Activated T-cell treated with anti-CD3 and anti-CD28 coated beads, Interleukin-2, amount 50 U/mL, for 24 hours (primary cell): ENCODE data around the gene KRTAP5-8.
"Not testable (repeated sequence)": the region's sequence is repeated elsewhere in the genome, so short reads cannot be mapped to it uniquely, and the experiment has no call there.

ENCODE experiments used
- DNase-seq: peaks from one replicate; pipeline ENCODE4 v3.0.0-alpha.2; 2020
- H3K27ac Mint-ChIP-seq: 2 replicates; pipeline ENCODE4 v1.8.0; 2020; ENCODE audit warnings: mild to moderate bottlenecking, mixed read lengths
- H3K27me3 Mint-ChIP-seq: 2 replicates; pipeline ENCODE4 v1.8.0; 2020; ENCODE audit warnings: mixed read lengths
- H3K36me3 Mint-ChIP-seq: 2 replicates; pipeline ENCODE4 v1.8.0; 2020; ENCODE audit warnings: low read depth, mixed read lengths
- H3K4me1 Mint-ChIP-seq: 2 replicates; pipeline ENCODE4 v1.8.0; 2020; ENCODE audit warnings: low read depth, mixed read lengths
- H3K4me3 Mint-ChIP-seq: 2 replicates; pipeline ENCODE4 v1.8.0; 2020; ENCODE audit warnings: mild to moderate bottlenecking, moderate library complexity, mixed read lengths
- H3K9me3 Mint-ChIP-seq: 2 replicates; pipeline ENCODE4 v1.8.0; 2020; ENCODE audit warnings: mixed read lengths

KRTAP5-8 gene, protein sequence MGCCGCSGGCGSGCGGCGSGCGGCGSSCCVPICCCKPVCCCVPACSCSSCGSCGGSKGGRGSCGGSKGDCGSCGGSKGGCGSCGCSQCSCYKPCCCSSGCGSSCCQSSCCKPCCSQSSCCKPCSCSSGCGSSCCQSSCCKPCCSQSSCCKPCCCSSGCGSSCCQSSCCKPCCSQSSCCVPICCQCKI

DNA sequence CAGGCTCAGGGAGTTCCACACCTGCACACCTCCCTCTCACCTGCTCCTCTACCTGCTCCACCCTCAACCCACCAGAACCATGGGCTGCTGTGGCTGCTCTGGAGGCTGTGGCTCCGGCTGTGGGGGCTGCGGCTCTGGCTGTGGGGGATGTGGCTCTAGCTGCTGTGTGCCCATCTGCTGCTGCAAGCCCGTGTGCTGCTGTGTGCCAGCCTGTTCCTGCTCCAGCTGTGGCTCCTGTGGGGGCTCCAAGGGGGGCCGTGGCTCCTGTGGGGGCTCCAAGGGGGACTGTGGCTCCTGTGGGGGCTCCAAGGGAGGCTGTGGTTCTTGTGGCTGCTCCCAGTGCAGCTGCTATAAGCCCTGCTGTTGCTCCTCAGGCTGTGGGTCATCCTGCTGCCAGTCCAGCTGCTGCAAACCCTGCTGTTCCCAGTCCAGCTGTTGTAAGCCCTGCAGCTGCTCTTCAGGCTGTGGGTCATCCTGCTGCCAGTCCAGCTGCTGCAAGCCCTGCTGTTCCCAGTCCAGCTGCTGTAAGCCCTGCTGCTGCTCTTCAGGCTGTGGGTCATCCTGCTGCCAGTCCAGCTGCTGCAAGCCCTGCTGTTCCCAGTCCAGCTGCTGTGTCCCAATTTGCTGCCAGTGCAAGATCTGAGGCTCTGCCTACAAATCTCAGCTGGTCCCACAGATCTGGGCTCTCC is at the start of gene KRTAP5-8:
Gene KRTAP5-8, plus strand, starts transcription at position 49 of the 689 bp plus-strand sequence. Its CDS starts 31 bp downstream, at position 80.
- H3K27me3 Mint-ChIP-seq: peaks cover 14% of the 10 kb centered on the region
- H3K27ac Mint-ChIP-seq, H3K36me3 Mint-ChIP-seq, H3K4me1 Mint-ChIP-seq, H3K4me3 Mint-ChIP-seq, DNase-seq: not testable (repeated sequence)
- peaks cover 10% of the 10 kb centered on the region for H3K9me3 Mint-ChIP-seq

DNA sequence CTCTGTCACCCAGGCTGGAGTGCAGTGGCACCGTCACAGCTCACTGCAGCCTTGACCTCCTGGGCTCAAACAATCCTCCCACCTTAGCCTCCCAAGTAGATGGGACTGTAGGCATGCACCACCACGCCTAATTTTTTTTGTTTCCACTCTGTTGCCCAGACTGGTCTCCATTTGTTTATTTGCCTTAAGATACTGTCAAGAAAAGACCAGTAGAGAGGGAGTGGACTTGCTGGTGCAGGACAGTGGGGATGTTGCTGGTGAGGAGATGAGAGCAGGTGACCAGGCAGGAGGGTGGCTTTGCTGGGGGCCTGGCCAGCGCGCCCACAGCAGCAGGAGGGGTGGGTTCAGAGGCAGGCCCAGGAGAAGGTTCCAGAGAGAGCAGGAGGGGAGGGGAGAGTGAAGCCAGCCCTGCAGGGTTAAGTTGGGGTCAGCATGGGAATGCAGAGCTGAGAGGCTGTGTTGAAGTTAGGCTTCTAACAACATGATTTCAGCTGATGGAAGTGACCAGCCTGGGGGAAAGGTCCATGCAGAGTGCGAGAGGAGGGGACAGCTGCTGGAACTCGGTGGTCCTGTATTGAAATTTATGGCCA is 49.0 kb upstream of the KRTAP5-8 start:
- Mint-ChIP-seq H3K4me1 (peaks cover 23% of the 10 kb centered on the region), H3K4me3 (peak overlapping the region; percentile 4), H3K27me3 (no peaks in the 10 kb centered on the region), H3K27ac (peak overlapping the region; percentile 87), H3K36me3 (peaks cover 90% of the 10 kb centered on the region), H3K9me3 (no peaks in the 10 kb centered on the region)
- DNase-seq: peak; percentile 7

DNA sequence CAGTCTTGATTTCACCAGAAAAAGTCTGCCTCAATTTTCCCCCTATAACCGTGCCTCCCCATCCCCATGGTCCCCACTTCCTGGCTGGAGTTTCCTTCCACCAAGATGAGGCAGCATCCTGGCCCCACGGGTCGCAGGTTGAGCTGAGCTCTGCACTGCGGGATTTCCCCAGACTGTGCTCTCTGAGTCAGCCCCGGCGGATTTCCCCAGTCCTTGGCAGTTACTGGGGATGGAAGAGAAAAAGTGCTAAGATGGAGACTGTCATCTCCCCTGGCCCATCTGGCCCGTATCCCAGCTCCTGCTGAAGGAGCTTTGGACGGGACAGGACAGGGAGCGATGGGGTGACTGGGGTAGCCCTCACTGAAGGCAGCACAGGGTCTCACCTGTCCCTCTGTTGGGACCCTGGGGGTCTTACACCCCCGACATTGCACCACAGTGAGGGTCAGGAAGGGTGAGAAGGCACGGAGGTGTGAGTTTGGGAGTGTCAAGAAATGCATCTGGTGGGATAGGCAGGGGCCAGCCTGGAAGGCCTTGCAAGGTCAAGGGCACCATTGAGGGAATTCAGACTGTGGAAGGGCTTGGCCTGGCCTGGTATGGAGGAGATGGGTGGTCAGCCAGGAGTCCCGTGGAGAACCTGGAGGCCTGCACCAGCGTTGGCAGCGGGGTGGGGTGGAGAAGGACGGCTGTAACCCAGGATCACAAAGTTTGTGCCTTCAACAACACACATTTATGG is 48.3 kb upstream of the KRTAP5-8 start:
- Mint-ChIP-seq H3K9me3 (no peaks in the 10 kb centered on the region), H3K4me1 (peaks cover 23% of the 10 kb centered on the region), H3K4me3 (peak overlapping the region; percentile 14), H3K27ac (peak overlapping the region; percentile 87), H3K36me3 (peaks cover 89% of the 10 kb centered on the region), H3K27me3 (no peaks in the 10 kb centered on the region)
- peak; percentile 67 for DNase-seq

DNA sequence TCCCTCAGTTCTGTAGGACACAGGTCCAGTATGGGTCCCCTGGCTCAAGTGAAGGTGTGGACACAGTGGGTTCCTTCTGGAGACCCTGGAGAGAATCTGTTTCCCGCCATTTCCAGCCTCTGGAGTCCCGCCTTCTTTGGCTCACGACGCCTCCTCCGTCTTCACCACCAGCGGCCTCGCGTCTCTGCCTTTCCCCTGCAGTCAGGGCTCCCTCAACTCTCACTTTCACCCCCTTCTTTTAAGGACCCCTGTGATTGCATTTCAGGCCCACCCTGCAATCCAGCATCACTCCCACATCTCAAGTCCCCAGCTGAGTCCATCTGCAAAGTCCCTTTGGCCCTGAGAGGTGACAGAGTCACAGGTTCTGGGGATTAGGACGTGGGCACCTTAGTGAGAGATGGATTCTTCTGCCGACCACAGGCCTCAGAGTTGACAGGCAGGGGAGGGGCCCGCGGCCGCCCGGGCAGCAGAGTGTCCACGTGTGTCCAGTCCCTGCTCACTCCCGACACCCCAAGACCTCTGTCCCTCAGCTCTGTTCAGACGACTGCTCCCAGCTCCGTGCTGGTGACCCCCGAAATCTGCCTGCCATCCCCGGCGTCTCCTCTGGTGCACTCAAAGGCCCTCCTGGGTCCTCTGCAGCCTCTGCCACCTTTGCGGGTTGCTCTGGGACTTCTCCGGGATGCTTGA is 47.6 kb upstream of the KRTAP5-8 start:
- Mint-ChIP-seq H3K9me3 (no peaks in the 10 kb centered on the region), H3K27ac (peak overlapping the region; percentile 87), H3K36me3 (peaks cover 89% of the 10 kb centered on the region)

DNA sequence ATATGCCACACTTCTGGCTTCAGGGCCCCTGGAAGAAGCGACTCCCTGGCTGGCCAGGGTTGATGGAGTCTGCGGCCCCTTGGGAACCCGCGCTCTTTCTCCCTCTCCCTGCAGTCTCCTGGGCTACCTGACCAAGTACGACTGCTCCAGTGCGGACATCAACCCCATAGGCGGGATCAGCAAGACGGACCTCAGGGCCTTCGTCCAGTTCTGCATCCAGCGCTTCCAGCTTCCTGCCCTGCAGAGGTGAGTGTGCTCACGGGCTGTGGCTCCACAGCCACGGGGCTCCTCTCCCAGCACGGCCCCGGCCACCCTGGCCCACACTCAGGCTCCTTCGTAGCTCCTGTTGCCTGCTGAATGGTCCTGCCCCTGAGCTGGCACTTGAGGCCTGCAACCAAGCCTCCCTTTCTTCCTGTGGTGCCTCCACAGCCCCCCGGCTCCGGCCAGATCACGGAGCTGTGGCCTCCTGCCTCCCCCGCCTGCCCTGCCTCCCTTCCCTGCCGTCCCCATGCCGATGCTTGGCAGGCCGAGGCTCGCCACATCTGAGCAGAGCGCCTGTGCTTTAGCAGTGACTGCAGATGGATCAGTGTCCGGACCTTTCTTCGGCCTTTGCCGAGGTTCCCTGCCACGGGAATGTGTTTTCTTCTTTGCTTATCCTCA is 47.0 kb upstream of the KRTAP5-8 start:
- DNase-seq: peak; percentile 20
- Mint-ChIP-seq H3K9me3 (no peaks in the 10 kb centered on the region), H3K27me3 (no peaks in the 10 kb centered on the region), H3K27ac (peak overlapping the region; percentile 65), H3K36me3 (peaks cover 89% of the 10 kb centered on the region), H3K4me3 (no peak overlapping the region), H3K4me1 (peaks cover 23% of the 10 kb centered on the region)

More for the DNA sequence above, 47.6 kb upstream of the KRTAP5-8 start:
- peak; percentile 18 for DNase-seq
- Mint-ChIP-seq H3K4me3 (no peak overlapping the region), H3K27me3 (no peaks in the 10 kb centered on the region), H3K4me1 (peaks cover 23% of the 10 kb centered on the region)

DNA sequence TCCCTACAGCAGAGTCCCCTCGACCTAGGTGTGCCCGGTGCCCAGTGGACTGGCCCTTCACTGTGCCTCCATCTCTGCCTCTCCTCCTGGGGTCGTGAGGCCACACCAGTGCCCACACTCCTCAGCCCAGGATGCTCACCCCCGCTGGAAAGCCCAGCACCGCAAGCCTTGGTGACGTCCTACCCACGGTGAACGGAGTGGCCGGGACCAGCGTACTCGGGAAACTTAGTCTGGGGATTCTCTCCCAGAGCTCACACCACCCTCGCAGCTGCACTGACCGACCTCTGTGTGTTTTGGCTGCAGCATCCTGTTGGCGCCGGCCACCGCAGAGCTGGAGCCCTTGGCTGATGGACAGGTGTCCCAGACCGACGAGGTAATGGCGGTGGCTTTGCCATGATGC is 46.3 kb upstream of the KRTAP5-8 start:
- Mint-ChIP-seq H3K4me3 (no peak overlapping the region), H3K9me3 (no peaks in the 10 kb centered on the region), H3K4me1 (peaks cover 23% of the 10 kb centered on the region), H3K27me3 (no peaks in the 10 kb centered on the region), H3K27ac (no peak overlapping the region), H3K36me3 (peaks cover 89% of the 10 kb centered on the region)
- DNase-seq: peak; percentile 21

DNA sequence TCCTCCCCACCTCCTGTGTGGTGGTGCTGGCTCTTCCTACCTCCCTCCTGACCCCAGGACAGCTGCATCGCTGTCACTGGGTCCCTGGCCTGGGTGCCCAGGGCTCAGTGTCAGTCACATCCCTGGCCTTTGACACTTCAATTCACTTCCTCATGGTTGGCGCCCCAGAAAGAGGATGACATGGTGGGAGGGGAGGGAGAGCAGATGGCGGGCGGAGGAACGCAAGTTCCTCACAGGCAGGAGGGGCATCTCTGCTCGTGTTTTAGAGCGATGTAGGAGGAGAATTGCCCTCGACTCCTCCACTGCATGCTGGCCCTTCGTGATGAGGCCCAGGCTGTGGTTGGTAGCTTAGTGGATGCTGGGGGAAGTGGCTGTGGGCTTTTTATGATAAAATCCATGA is 45.9 kb upstream of the KRTAP5-8 start:
- Mint-ChIP-seq H3K4me3 (no peak overlapping the region), H3K27ac (no peak overlapping the region), H3K36me3 (peaks cover 91% of the 10 kb centered on the region), H3K27me3 (no peaks in the 10 kb centered on the region), H3K9me3 (no peaks in the 10 kb centered on the region), H3K4me1 (peaks cover 23% of the 10 kb centered on the region)
- no peak for DNase-seq

DNA sequence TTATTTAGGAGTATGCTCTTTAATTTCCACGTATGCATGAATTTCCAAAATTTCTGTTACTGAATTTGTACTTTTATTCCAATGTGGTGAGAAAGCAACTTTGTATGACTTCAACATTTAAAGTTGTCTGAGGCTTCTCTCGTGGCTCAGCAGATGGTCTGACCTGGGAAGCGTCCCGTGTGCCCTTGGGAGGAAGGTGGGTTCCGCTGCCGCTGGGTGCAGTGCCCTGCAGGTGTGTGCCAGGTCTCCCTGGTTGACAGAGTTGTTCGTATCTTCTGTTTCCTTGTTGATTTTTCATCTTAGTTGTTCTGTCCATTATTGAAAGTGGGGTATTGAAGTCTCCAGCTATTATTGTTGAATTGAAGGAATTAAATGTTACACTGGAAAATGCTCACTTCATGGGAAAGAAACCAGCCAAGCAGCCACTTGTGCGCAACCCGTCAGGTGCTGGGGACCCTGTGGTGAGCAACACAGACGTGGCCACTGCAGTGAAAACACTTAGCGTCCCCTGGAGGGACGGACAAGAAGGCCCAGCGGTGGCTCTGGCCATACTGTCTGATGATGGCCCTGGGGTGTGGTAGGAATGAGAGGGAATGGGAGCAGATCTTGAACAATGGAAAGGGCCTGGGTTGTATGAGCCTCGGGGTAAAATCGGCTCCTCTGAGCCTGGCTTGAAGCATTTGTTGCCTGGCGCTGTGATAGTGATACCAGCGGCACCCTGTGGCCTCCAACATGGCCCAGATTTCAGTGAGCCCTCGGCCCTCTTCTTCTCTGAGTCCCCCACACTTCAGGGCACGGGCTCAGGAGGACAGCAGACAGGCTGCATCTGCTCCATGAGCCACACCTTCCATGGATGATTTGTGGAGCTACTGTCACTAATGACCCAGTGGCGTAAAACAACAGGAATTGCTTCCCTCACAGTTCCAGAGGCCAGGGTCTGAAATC is 42.3 kb upstream of the KRTAP5-8 start:
- no peak overlapping the region for H3K27ac Mint-ChIP-seq
- no peaks in the 10 kb centered on the region for H3K9me3 Mint-ChIP-seq
- H3K4me3 Mint-ChIP-seq: no peak overlapping the region
- DNase-seq: peak; percentile 11
- peaks cover 3% of the 10 kb centered on the region for H3K4me1 Mint-ChIP-seq
- H3K36me3 Mint-ChIP-seq: peaks cover 93% of the 10 kb centered on the region
- H3K27me3 Mint-ChIP-seq: no peaks in the 10 kb centered on the region

DNA sequence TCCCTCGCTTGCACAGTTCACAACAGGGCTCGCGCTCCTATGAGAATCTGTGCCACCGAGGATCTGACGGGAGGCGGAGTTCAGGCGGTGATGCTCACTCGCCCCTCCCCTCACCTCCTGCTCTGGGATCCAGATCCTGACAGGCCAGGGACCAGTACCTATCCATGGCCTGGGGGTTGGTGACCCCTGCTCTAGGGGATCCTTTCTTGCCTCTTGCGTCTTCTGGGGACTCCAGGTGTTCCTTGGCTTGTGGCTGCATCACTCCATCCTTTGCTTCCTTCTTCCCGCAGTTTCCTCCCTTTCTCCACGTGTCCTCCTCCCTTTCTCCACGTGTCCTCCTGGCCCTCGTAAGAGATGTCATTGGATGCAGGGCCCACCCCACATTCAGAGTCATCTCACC is 41.4 kb upstream of the KRTAP5-8 start:
- peaks cover 3% of the 10 kb centered on the region for H3K4me1 Mint-ChIP-seq
- H3K27ac Mint-ChIP-seq: no peak overlapping the region
- H3K36me3 Mint-ChIP-seq: peaks cover 93% of the 10 kb centered on the region
- H3K4me3 Mint-ChIP-seq: no peak overlapping the region
- H3K9me3 Mint-ChIP-seq: no peaks in the 10 kb centered on the region
- DNase-seq: peak; percentile 11
- H3K27me3 Mint-ChIP-seq: no peaks in the 10 kb centered on the region

DNA sequence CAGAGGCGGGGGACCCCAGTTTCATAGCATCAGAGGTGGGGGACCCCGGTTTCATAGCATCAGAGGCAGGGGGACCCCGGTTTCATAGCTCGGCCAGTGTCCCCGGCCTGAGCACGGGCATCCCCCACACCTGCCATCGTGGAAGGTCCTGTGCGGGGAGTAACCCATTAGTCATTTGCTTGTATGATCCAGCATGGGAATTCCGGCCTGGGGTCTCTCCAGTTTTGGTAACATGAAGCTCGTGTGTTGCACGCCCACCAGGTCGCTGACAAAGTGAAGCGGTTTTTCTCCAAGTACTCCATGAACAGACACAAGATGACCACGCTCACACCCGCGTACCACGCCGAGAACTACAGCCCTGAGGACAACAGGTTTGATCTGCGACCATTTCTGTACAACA is 39.7 kb upstream of the KRTAP5-8 start:
- Mint-ChIP-seq H3K4me3 (no peak overlapping the region), H3K27me3 (no peaks in the 10 kb centered on the region), H3K9me3 (no peaks in the 10 kb centered on the region), H3K36me3 (peaks cover 89% of the 10 kb centered on the region), H3K27ac (no peak overlapping the region), H3K4me1 (peaks cover 3% of the 10 kb centered on the region)
- DNase-seq: no peak

DNA sequence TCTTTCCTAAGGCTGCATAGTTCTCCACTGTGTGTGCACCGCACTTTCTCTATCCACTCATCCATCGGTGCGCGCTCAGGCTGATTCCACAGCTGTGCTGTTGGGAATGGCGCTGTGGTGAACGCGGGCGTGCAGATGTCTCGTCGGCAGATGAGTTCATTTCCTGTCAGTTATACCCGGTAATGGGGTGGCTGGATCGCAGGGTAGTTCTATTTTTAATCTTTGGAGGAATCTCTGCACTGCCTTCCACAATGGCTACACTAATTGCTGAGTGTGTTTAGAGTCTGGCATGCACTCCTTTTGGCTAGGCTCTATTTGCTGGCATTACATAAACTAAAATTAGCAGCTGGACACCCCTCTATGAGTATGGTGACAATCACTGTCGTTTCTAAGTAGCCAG is 38.7 kb upstream of the KRTAP5-8 start:
- Mint-ChIP-seq H3K9me3 (no peaks in the 10 kb centered on the region), H3K4me1 (peaks cover 3% of the 10 kb centered on the region), H3K27me3 (no peaks in the 10 kb centered on the region), H3K36me3 (peaks cover 95% of the 10 kb centered on the region), H3K4me3 (no peak overlapping the region), H3K27ac (no peak overlapping the region)
- peak; percentile 20 for DNase-seq

DNA sequence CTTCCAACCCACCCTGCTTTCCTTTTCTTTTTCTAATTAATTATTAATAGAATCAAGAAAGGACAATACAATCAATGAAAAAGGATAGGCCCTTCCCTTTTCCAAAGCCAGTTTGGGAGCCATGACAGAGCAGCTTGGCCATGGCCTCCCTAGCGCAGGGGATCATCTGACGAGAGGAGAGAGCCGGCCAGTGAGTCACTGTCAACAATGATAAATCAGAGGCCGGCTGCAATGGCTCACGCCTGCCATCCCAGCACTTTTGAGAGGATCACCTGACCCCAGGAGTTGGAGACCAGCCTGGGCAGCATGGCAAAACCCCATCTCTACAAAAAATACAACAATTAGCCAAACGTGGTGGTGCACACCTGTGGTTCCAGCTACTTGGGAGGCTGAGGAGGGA is 38.3 kb upstream of the KRTAP5-8 start:
- Mint-ChIP-seq H3K27me3 (no peaks in the 10 kb centered on the region), H3K4me3 (no peak overlapping the region), H3K4me1 (peaks cover 3% of the 10 kb centered on the region), H3K9me3 (peaks cover 1% of the 10 kb centered on the region), H3K36me3 (peaks cover 95% of the 10 kb centered on the region), H3K27ac (no peak overlapping the region)
- peak; percentile 8 for DNase-seq

DNA sequence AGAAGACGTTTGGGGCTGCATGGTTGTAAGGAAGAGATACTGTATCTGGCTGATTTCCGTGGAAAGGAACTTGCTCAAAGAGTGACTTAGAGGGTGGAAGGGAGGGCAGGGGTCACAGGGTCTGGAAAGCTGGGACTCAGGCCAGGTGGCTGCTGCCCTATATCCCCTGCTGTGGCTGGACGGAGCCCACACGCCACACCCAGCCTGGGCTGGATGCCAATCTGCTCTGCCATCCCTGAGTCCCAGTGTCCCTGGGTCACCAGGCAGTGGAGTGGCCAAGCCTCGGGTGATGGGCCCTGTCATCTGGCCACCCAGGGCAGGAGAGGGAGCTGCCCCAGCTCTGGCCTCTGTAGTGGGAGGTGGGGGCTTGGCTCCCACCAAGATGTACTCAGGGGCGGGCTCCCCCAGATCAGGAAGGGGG is 37.2 kb upstream of the KRTAP5-8 start:
- peaks cover 95% of the 10 kb centered on the region for H3K36me3 Mint-ChIP-seq

More for the DNA sequence above, 37.2 kb upstream of the KRTAP5-8 start:
- DNase-seq: peak; percentile 26
- Mint-ChIP-seq H3K27ac (no peak overlapping the region), H3K9me3 (peaks cover 8% of the 10 kb centered on the region), H3K27me3 (no peaks in the 10 kb centered on the region), H3K4me3 (no peak overlapping the region), H3K4me1 (peaks cover 3% of the 10 kb centered on the region)
